ENCODE measurements around the gene LOXL1. TPM values are rescaled to one million over a fixed set of nuclear protein-coding genes. Genes with fewer than 3 reads are reported as not detected.

LOXL1 gene
- polyA plus RNA-seq, 3 donors: 0.07 TPM; not detected in 2

DNA sequence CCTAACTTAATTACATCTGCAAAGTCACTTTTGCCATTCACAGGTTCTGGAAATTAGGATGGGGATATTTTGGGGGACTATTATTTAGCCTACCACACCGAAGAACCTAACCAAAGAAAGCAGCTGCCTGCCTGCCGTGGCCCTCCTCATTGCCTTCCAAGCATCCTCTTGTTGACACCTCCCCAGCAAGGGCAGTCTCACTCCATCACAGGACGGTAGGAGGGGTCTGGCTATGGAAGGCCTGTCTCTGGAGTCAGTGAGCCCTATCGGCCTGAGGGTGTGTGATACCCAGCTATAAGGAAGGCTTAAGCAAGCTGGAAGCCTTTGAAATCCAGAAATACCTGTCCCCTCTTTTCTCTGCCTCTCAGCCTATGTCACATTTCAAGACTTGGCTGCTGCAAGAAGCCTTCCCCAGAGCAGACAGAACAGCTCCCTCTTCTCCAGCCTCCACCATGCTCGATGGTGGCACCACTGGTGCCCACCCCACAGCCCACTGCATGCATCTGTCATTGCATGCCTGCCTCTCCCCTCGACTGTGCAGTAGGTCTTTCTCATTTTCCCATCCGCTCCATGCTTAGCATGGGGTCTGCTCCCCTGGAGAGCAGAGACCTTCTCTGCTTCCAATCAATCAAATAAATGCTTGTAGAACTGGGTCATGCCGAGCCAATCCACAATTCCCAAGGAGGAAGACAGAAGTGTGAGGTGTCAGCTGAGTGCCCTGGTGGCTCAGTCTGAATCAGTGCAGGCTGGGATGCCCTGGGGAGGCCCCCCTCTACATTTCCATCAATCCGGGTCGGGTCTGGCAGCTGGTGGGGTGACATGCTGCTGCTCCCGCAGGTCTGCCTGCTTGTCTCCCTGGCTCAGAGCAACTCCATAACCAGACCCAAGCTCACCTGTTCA lies 23.9 kb upstream of the LOXL1 start:
- Histone ChIP-seq H4K20me1 (ENCODE audit: insufficient read depth, low read length) (no peaks in the 10 kb centered on the region), H3K4me3 (replicated peaks in 1 of 3; ENCODE audit: low read depth in 2 of 3, low read length in 3 of 3) (no peak overlapping the region), H3K79me2 (ENCODE audit: insufficient read depth, low read length) (no peaks in the 10 kb centered on the region), H3K27ac (ENCODE audit: low read depth in 1 of 2, low read length in 2 of 2) (no peak overlapping the region), H2AFZ (ENCODE audit: insufficient read depth, low read depth, low read length, poor library complexity, severe bottlenecking) (no peak overlapping the region), H3K9ac (ENCODE audit: insufficient read depth, low read length, poor library complexity, severe bottlenecking) (no peak overlapping the region), H3K9me3 (replicated peaks in 1 of 2; ENCODE audit: control insufficient read depth in 1 of 2, insufficient read depth in 1 of 2, low read length in 2 of 2) (no peaks in the 10 kb centered on the region), H3K27me3 (ENCODE audit: control insufficient read depth in 2 of 2, insufficient read depth in 2 of 2, low read length in 2 of 2) (no peaks in the 10 kb centered on the region), H3K36me3 (replicated peaks in 1 of 2; ENCODE audit: control insufficient read depth in 1 of 2, insufficient read depth in 2 of 2, low read length in 2 of 2) (no peaks in the 10 kb centered on the region), H3K4me1 (ENCODE audit: control insufficient read depth in 1 of 2, insufficient read depth in 2 of 2, low read length in 2 of 2) (peaks cover 0 to 10% of the 10 kb centered on the region in 2 donors), H3K4me2 (replicated peaks; ENCODE audit: extremely low read depth, low read length, poor library complexity, severe bottlenecking) (no peak overlapping the region)
- no peaks in the 10 kb centered on the region for H3K36me3 Mint-ChIP-seq
- peaks cover 12% of the 10 kb centered on the region for H3K4me1 Mint-ChIP-seq
- H3K27me3 Mint-ChIP-seq (ENCODE audit: low read depth in 3 of 3): peaks cover 1 to 7% (median 3%) of the 10 kb centered on the region in 3 donors
- peak overlapping the region in 1 of 7 donors; percentile 50 for H3K27ac Mint-ChIP-seq
- no peak overlapping the region for H3K4me3 Mint-ChIP-seq
- no peak for DNase-seq
- intact Hi-C loops (cut with micrococcal nuclease): no loop called here
- 94% methylated on average over 6 of the region's 11 CpGs for WGBS (ENCODE audit: insufficient coverage)
- TF ChIP-seq, protein P1, sequence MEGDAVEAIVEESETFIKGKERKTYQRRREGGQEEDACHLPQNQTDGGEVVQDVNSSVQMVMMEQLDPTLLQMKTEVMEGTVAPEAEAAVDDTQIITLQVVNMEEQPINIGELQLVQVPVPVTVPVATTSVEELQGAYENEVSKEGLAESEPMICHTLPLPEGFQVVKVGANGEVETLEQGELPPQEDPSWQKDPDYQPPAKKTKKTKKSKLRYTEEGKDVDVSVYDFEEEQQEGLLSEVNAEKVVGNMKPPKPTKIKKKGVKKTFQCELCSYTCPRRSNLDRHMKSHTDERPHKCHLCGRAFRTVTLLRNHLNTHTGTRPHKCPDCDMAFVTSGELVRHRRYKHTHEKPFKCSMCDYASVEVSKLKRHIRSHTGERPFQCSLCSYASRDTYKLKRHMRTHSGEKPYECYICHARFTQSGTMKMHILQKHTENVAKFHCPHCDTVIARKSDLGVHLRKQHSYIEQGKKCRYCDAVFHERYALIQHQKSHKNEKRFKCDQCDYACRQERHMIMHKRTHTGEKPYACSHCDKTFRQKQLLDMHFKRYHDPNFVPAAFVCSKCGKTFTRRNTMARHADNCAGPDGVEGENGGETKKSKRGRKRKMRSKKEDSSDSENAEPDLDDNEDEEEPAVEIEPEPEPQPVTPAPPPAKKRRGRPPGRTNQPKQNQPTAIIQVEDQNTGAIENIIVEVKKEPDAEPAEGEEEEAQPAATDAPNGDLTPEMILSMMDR (IDR thresholded peaks at IDR 0.05): no peak
- H3K9me3 Mint-ChIP-seq: no peaks in the 10 kb centered on the region

DNA sequence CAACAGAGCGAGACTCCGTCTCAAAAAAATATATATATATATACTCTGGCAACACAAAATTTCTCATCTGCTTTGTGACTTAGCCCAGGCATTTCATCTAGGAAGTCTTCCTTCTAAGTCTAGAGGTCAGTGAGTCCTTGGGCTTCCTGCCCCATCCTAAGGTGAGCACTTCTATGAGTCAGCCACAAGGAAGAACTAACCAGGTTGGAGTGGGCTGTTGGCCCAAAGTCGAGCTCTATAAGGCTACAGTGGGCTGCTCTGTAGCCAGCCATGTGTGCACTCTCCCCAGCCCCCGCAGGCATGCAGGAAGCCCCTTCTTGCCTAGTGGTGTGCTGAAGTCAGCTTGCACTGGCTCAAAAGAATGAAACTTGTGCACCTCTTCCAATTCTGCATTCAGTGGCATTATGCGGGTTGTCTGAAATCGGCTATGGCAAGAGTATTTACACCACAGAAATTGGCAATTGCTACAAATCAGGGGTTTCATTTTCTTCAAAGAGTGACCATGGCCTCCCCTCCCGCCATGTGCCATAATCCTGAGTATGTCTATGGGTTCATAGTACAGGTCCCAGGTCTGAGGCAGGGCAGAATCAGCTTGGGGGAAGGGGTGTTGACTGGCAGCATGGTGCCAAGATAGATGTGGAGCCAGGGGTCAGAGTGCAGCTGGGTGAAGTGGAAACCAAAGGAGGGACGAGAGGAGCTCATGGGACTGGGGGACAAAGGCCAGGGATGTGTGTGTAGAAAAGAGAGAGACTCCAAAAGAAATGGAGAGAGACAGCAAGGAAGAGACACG lies 22.0 kb upstream of the LOXL1 start:
- no peak overlapping the region for H3K27ac Mint-ChIP-seq
- DNase-seq: no peak
- no peaks in the 10 kb centered on the region for H3K9me3 Mint-ChIP-seq
- TF ChIP-seq, protein P1 (IDR thresholded peaks at IDR 0.05): no peak
- peaks cover 0 to 11% of the 10 kb centered on the region in 2 donors for H3K4me1 ChIP-seq (ENCODE audit: control insufficient read depth in 1 of 2, insufficient read depth in 2 of 2, low read length in 2 of 2)
- no peaks in the 10 kb centered on the region for H3K27me3 ChIP-seq (ENCODE audit: control insufficient read depth in 2 of 2, insufficient read depth in 2 of 2, low read length in 2 of 2)
- no peak overlapping the region for H3K9ac ChIP-seq (ENCODE audit: insufficient read depth, low read length, poor library complexity, severe bottlenecking)
- H3K36me3 Mint-ChIP-seq: no peaks in the 10 kb centered on the region
- H3K36me3 ChIP-seq (replicated peaks in 1 of 2; ENCODE audit: control insufficient read depth in 1 of 2, insufficient read depth in 2 of 2, low read length in 2 of 2): no peaks in the 10 kb centered on the region
- no peak overlapping the region for H3K4me3 Mint-ChIP-seq
- no peaks in the 10 kb centered on the region for H3K9me3 ChIP-seq (replicated peaks in 1 of 2; ENCODE audit: control insufficient read depth in 1 of 2, insufficient read depth in 1 of 2, low read length in 2 of 2)
- no peak overlapping the region for H2AFZ ChIP-seq (ENCODE audit: insufficient read depth, low read depth, low read length, poor library complexity, severe bottlenecking)
- H3K4me2 ChIP-seq (replicated peaks; ENCODE audit: extremely low read depth, low read length, poor library complexity, severe bottlenecking): no peak overlapping the region
- H3K4me1 Mint-ChIP-seq: peaks cover 17% of the 10 kb centered on the region
- no peaks in the 10 kb centered on the region for H4K20me1 ChIP-seq (ENCODE audit: insufficient read depth, low read length)
- peaks cover 1 to 7% (median 3%) of the 10 kb centered on the region in 3 donors for H3K27me3 Mint-ChIP-seq (ENCODE audit: low read depth in 3 of 3)
- H3K4me3 ChIP-seq (replicated peaks in 1 of 3; ENCODE audit: low read depth in 2 of 3, low read length in 3 of 3): no peak overlapping the region
- intact Hi-C loops (cut with micrococcal nuclease): no loop called here
- H3K79me2 ChIP-seq (ENCODE audit: insufficient read depth, low read length): no peaks in the 10 kb centered on the region
- 94% methylated on average over 6 of the region's 9 CpGs for WGBS (ENCODE audit: insufficient coverage)
- no peak overlapping the region for H3K27ac ChIP-seq (ENCODE audit: low read depth in 1 of 2, low read length in 2 of 2)

Data from CD14-positive monocyte (primary cell).